ENCODE results near the gene HSD3B7. TPM values are rescaled to one million over a fixed set of nuclear protein-coding genes. Genes with fewer than 3 reads are reported as not detected.

Gene HSD3B7
- polyA plus RNA-seq, 1 donor (not counting 4 experiments of a cell fraction or from before 2014, with no cell fraction given), result 2.0 TPM

DNA sequence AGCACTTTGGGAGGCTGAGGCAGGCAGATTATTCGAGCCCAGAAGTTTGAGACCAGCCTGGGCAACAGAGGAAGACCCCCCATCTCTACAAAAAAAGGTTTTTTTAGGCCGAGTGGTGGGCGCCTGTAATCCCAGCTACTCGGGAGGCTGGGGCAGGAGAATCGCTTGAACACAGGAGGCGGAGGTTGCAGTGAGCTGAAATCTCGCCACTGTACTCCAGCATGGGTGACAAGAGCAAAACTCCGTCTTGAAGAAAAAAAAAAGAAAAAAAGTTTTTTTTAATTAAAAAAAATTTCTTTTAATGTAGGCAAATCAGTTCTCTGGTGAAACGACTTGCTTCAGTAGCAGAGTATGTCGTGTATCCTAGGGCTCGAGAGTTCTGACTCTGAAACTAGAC, 10.9 kb downstream of the HSD3B7 start:
- Histone ChIP-seq H3K79me2 (ENCODE audit: control insufficient read depth, insufficient read depth, low read length) (no peaks in the 10 kb centered on the region), H2AFZ (ENCODE audit: control insufficient read depth, low read length) (no peak overlapping the region), H3K4me3 (ENCODE audit: control insufficient read depth in 2 of 3, extremely low read depth in 1 of 3, insufficient read depth in 2 of 3, low read depth in 1 of 3, low read length in 3 of 3) (peak overlapping the region in 2 of 3 experiments; percentile 72 to 76), H4K20me1 (ENCODE audit: control insufficient read depth, extremely low read depth, insufficient read depth, low read length) (no peaks in the 10 kb centered on the region), H3K36me3 (ENCODE audit: control insufficient read depth in 2 of 2, extremely low read depth in 1 of 2, insufficient read depth in 2 of 2, low read length in 2 of 2) (no peaks in the 10 kb centered on the region), H3K4me1 (ENCODE audit: control insufficient read depth, extremely low read depth, insufficient read depth, low read length) (peaks cover 39% of the 10 kb centered on the region), H3K27me3 (ENCODE audit: control insufficient read depth, extremely low read depth, insufficient read depth, low read length) (no peaks in the 10 kb centered on the region), H3K4me2 (ENCODE audit: control insufficient read depth, extremely low read depth, insufficient read depth, low read depth, low read length) (peak overlapping the region; percentile 92), H3K9me1 (ENCODE audit: control insufficient read depth, extremely low read depth, insufficient read depth, low read length) (no peaks in the 10 kb centered on the region), H3K27ac (ENCODE audit: control insufficient read depth, insufficient read depth, low read length) (peak overlapping the region; percentile 86), H3K9me3 (ENCODE audit: control insufficient read depth, low read depth, low read length) (no peaks in the 10 kb centered on the region), H3K9ac (ENCODE audit: control insufficient read depth, extremely low read depth, insufficient read depth, low read length) (peak overlapping the region; percentile 79)
- dilution Hi-C loops (cut with MboI; ENCODE audit: extremely low pct_ligation_motif_present, low sequenced_read_pairs), result no loop called here
- FAIRE-seq (no peak), DNase-seq (ENCODE audit: low read depth, low spot score) (no peak)
- TF ChIP-seq EZH2 (IDR thresholded peaks at IDR 0.05; ENCODE audit: low read length), result no peak
- TF ChIP-seq CTCF (optimal IDR thresholded peaks at IDR 0.05 in 1 of 3, IDR thresholded peaks at IDR 0.05 in 1 of 3, conservative IDR thresholded peaks at IDR 0.05 in 1 of 3; ENCODE audit: extremely low read depth in 1 of 3, insufficient read depth in 2 of 3, low read length in 3 of 3), result no peak

- FAIRE-seq, result no peak
- DNase-seq (ENCODE audit: low read depth, low spot score), result no peak
- peak overlapping the region; percentile 83 for H2AFZ ChIP-seq (ENCODE audit: control insufficient read depth, low read length)
Measured at GRCh38 chr16:30996324-30996984, 11.4 kb downstream of the HSD3B7 start.

More at GRCh38 chr16:30996324-30996984, 11.4 kb downstream of the HSD3B7 start:
- Histone ChIP-seq H3K9ac (ENCODE audit: control insufficient read depth, extremely low read depth, insufficient read depth, low read length) (peak overlapping the region; percentile 79), H3K27me3 (ENCODE audit: control insufficient read depth, extremely low read depth, insufficient read depth, low read length) (no peaks in the 10 kb centered on the region), H3K4me2 (ENCODE audit: control insufficient read depth, extremely low read depth, insufficient read depth, low read depth, low read length) (peak overlapping the region; percentile 92), H3K9me3 (ENCODE audit: control insufficient read depth, low read depth, low read length) (no peaks in the 10 kb centered on the region), H3K4me3 (ENCODE audit: control insufficient read depth in 2 of 3, extremely low read depth in 1 of 3, insufficient read depth in 2 of 3, low read depth in 1 of 3, low read length in 3 of 3) (peak overlapping the region; percentile 49 to 76 (median 72)), H4K20me1 (ENCODE audit: control insufficient read depth, extremely low read depth, insufficient read depth, low read length) (no peaks in the 10 kb centered on the region), H3K4me1 (ENCODE audit: control insufficient read depth, extremely low read depth, insufficient read depth, low read length) (peaks cover 43% of the 10 kb centered on the region), H3K79me2 (ENCODE audit: control insufficient read depth, insufficient read depth, low read length) (no peaks in the 10 kb centered on the region), H3K27ac (ENCODE audit: control insufficient read depth, insufficient read depth, low read length) (peak overlapping the region; percentile 86), H3K9me1 (ENCODE audit: control insufficient read depth, extremely low read depth, insufficient read depth, low read length) (peaks cover 1% of the 10 kb centered on the region), H3K36me3 (ENCODE audit: control insufficient read depth in 2 of 2, extremely low read depth in 1 of 2, insufficient read depth in 2 of 2, low read length in 2 of 2) (no peaks in the 10 kb centered on the region)
- TF ChIP-seq CTCF (optimal IDR thresholded peaks at IDR 0.05 in 1 of 3, IDR thresholded peaks at IDR 0.05 in 1 of 3, conservative IDR thresholded peaks at IDR 0.05 in 1 of 3; ENCODE audit: extremely low read depth in 1 of 3, insufficient read depth in 2 of 3, low read length in 3 of 3) (no peak), EZH2 (IDR thresholded peaks at IDR 0.05; ENCODE audit: low read length) (no peak)
- dilution Hi-C loops (cut with MboI; ENCODE audit: extremely low pct_ligation_motif_present, low sequenced_read_pairs), result no loop called here
